HUES64 (cell line): Measurements from ENCODE around the gene SYNJ2.
"Not testable (repeated sequence)": the region's sequence is repeated elsewhere in the genome, so short reads cannot be mapped to it uniquely, and the experiment has no call there.

ENCODE experiments used
- H3K27ac ChIP-seq: 2 replicates; pipeline ENCODE4 v1.7.0; 2013; ENCODE audit warnings: low read depth, low read length, inconsistent platforms
- H3K27me3 ChIP-seq: 2 replicates; pipeline ENCODE4 v1.6.1; 2013; ENCODE audit warnings: mild to moderate bottlenecking, low read length; ENCODE audit not compliant: insufficient read depth
- H3K36me3 ChIP-seq: 2 replicates; pipeline ENCODE4 v1.6.1; 2013; ENCODE audit warnings: mild to moderate bottlenecking, low read length; ENCODE audit not compliant: insufficient read depth
- H3K4me1 ChIP-seq: 2 replicates; pipeline ENCODE4 v1.6.1; 2013; ENCODE audit warnings: mild to moderate bottlenecking, low read length, moderate library complexity; ENCODE audit not compliant: insufficient read depth
- H3K4me3 ChIP-seq: 2 replicates; pipeline ENCODE4 v1.5.1; 2013; ENCODE audit warnings: mild to moderate bottlenecking, low read length, moderate library complexity
- H3K9ac ChIP-seq: 2 replicates; pipeline ENCODE4 v1.6.1; 2013; ENCODE audit warnings: mild to moderate bottlenecking, low read depth, low read length
- H3K9me3 ChIP-seq: 2 replicates; pipeline ENCODE4 v1.6.1; 2013; ENCODE audit warnings: low read depth, low read length; ENCODE audit not compliant: insufficient read depth
- WGBS: fragments of 150-250, 120-280 bp; methylation state at CpG from one replicate; pipeline ENCODE4 v1.1.7; 2013; ENCODE audit warnings: missing lambda C conversion rate; 5-methylcytosine and 5-hydroxymethylcytosine counted together

SYNJ2 gene

GRCh38 chr6:157946053-157946617 lies 35.5 kb upstream of the SYNJ2 start:
- peaks cover 47% of the 10 kb centered on the region for H3K36me3 ChIP-seq
- no peak overlapping the region for H3K9ac ChIP-seq
- H3K27ac ChIP-seq = no peak overlapping the region
- H3K4me3 ChIP-seq = no peak overlapping the region
- no peaks in the 10 kb centered on the region for H3K9me3 ChIP-seq
- no peaks in the 10 kb centered on the region for H3K27me3 ChIP-seq
- no peaks in the 10 kb centered on the region for H3K4me1 ChIP-seq
- 97% methylated on average over 6 of the region's 6 CpGs for WGBS

- no peak overlapping the region for H3K9ac ChIP-seq
- WGBS = 89% methylated on average over 5 of the region's 5 CpGs
- no peaks in the 10 kb centered on the region for H3K4me1 ChIP-seq
- H3K9me3 ChIP-seq = no peaks in the 10 kb centered on the region
- no peaks in the 10 kb centered on the region for H3K27me3 ChIP-seq
- peaks cover 39% of the 10 kb centered on the region for H3K36me3 ChIP-seq
- no peak overlapping the region for H3K4me3 ChIP-seq
- no peak overlapping the region for H3K27ac ChIP-seq
Measured at GRCh38 chr6:157946865-157947532, 34.7 kb upstream of the SYNJ2 start.

- not testable (repeated sequence) for H3K9me3 ChIP-seq, H3K36me3 ChIP-seq, H3K27me3 ChIP-seq, H3K9ac ChIP-seq, H3K4me1 ChIP-seq, H3K27ac ChIP-seq, H3K4me3 ChIP-seq
- 100% methylated on average over 1 of the region's 1 CpG for WGBS
Measured at GRCh38 chr6:157950899-157951298, 30.8 kb upstream of the SYNJ2 start.

GRCh38 chr6:157951828-157952227 lies 29.8 kb upstream of the SYNJ2 start:
- WGBS = 95% methylated on average over 9 of the region's 9 CpGs
- Histone ChIP-seq H3K36me3 (no peaks in the 10 kb centered on the region), H3K4me3 (no peak overlapping the region), H3K27me3 (no peaks in the 10 kb centered on the region), H3K9me3 (no peaks in the 10 kb centered on the region), H3K27ac (no peak overlapping the region), H3K9ac (no peak overlapping the region), H3K4me1 (no peaks in the 10 kb centered on the region)

GRCh38 chr6:157952861-157953351 lies 28.8 kb upstream of the SYNJ2 start:
- peaks cover 2% of the 10 kb centered on the region; the same call in 1 of the 2 replicates for H3K9me3 ChIP-seq
- H3K27ac ChIP-seq = no peak overlapping the region
- no peak overlapping the region for H3K4me3 ChIP-seq
- no peaks in the 10 kb centered on the region for H3K27me3 ChIP-seq
- 88% methylated on average over 7 of the region's 7 CpGs for WGBS
- no peaks in the 10 kb centered on the region for H3K36me3 ChIP-seq
- no peak overlapping the region for H3K9ac ChIP-seq
- no peaks in the 10 kb centered on the region for H3K4me1 ChIP-seq

GRCh38 chr6:157953580-157954091 lies 28.0 kb upstream of the SYNJ2 start:
- Histone ChIP-seq H3K9ac (no peak overlapping the region), H3K4me3 (no peak overlapping the region), H3K9me3 (peaks cover 8% of the 10 kb centered on the region), H3K27ac (no peak overlapping the region), H3K27me3 (no peaks in the 10 kb centered on the region), H3K36me3 (no peaks in the 10 kb centered on the region), H3K4me1 (no peaks in the 10 kb centered on the region)
- 92% methylated on average over 7 of the region's 7 CpGs for WGBS

GRCh38 chr6:157954150-157955117 lies 27.2 kb upstream of the SYNJ2 start:
- WGBS = 86% methylated on average over 34 of the region's 34 CpGs
- Histone ChIP-seq H3K27ac (no peak overlapping the region; the same call in 1 of the 2 replicates), H3K27me3 (no peaks in the 10 kb centered on the region), H3K4me1 (no peaks in the 10 kb centered on the region), H3K4me3 (no peak overlapping the region), H3K9me3 (peaks cover 16% of the 10 kb centered on the region), H3K9ac (no peak overlapping the region), H3K36me3 (no peaks in the 10 kb centered on the region)

- Histone ChIP-seq H3K27ac (no peak overlapping the region), H3K36me3 (no peaks in the 10 kb centered on the region), H3K4me3 (no peak overlapping the region), H3K9me3 (peaks cover 22% of the 10 kb centered on the region), H3K9ac (no peak overlapping the region), H3K27me3 (no peaks in the 10 kb centered on the region), H3K4me1 (no peaks in the 10 kb centered on the region)
- 93% methylated on average over 6 of the region's 6 CpGs for WGBS
Measured at GRCh38 chr6:157955675-157956074, 26.0 kb upstream of the SYNJ2 start.

- Histone ChIP-seq H3K4me1 (no peaks in the 10 kb centered on the region), H3K36me3 (no peaks in the 10 kb centered on the region), H3K4me3 (no peak overlapping the region), H3K9ac (no peak overlapping the region), H3K9me3 (peaks cover 22% of the 10 kb centered on the region), H3K27me3 (no peaks in the 10 kb centered on the region), H3K27ac (no peak overlapping the region)
- WGBS = 96% methylated on average over 12 of the region's 12 CpGs
Measured at GRCh38 chr6:157956171-157956730, 25.4 kb upstream of the SYNJ2 start.

- Histone ChIP-seq H3K27ac (no peak overlapping the region), H3K4me1 (no peaks in the 10 kb centered on the region; the same call in 1 of the 2 replicates), H3K9ac (no peak overlapping the region), H3K27me3 (no peaks in the 10 kb centered on the region), H3K36me3 (no peaks in the 10 kb centered on the region), H3K4me3 (no peak overlapping the region), H3K9me3 (peaks cover 22% of the 10 kb centered on the region)
- 87% methylated on average over 1 of the region's 1 CpG for WGBS
Measured at GRCh38 chr6:157959451-157960227, 22.0 kb upstream of the SYNJ2 start.
